GM21360 (cell line): ENCODE results near the gene SIGLEC11.
"Not testable (repeated sequence)": the region's sequence is repeated elsewhere in the genome, so short reads cannot be mapped to it uniquely, and the experiment has no call there.

Experiments used
- ATAC-seq: cut with Tn5 transposase; IDR thresholded peaks from one replicate; pipeline ENCODE4 v1.9.1; 2021; ENCODE audit warnings: mild to moderate bottlenecking, moderate library complexity; ENCODE audit not compliant: unreplicated experiment

Gene SIGLEC11, protein sequence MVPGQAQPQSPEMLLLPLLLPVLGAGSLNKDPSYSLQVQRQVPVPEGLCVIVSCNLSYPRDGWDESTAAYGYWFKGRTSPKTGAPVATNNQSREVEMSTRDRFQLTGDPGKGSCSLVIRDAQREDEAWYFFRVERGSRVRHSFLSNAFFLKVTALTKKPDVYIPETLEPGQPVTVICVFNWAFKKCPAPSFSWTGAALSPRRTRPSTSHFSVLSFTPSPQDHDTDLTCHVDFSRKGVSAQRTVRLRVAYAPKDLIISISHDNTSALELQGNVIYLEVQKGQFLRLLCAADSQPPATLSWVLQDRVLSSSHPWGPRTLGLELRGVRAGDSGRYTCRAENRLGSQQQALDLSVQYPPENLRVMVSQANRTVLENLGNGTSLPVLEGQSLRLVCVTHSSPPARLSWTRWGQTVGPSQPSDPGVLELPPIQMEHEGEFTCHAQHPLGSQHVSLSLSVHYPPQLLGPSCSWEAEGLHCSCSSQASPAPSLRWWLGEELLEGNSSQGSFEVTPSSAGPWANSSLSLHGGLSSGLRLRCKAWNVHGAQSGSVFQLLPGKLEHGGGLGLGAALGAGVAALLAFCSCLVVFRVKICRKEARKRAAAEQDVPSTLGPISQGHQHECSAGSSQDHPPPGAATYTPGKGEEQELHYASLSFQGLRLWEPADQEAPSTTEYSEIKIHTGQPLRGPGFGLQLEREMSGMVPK

DNA sequence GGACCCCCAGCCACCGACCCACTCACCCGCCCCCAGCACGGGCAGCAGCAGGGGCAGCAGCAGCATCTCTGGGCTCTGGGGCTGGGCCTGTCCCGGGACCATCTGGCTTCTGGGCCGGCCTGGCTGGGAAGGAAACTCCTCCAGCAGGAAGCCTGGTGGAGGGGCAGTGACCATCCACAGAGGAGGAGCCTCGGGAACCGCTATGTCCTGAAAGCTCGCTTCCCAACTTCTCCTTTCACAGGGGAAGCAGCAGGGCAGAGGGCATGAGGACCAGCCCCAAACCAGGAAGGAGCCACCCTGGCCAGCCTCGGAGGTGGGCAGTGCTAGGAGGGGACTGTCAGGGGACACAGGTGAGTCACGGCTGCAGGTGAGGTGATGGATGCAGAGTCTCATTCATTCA is at the start of gene SIGLEC11:
Gene SIGLEC11, minus strand, starts transcription at position 193 of the 400 bp plus-strand sequence. Its CDS starts 91 bp downstream, at position 102.
- ATAC-seq, result not testable (repeated sequence)

DNA sequence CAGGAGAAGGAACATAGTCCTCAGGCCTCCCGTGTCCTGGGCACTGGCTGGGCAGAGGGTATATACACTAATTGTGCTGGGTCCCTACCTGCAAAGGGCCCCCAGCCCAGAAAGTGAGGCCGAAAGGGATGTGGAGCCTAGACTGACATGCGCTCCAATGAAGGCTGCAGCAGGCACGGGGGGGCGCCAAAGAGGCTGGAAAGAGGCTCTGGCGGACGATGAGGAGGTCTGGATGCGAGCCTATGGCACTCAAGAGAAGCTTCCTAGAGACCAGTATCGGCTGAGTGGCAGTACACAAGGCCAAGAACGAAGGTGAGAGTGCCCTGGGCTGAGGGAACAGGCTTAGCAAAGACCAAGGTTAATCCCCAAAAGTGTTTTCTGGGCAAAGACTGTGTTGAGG is 47.6 kb upstream of the SIGLEC11 start:
- no peak for ATAC-seq

DNA sequence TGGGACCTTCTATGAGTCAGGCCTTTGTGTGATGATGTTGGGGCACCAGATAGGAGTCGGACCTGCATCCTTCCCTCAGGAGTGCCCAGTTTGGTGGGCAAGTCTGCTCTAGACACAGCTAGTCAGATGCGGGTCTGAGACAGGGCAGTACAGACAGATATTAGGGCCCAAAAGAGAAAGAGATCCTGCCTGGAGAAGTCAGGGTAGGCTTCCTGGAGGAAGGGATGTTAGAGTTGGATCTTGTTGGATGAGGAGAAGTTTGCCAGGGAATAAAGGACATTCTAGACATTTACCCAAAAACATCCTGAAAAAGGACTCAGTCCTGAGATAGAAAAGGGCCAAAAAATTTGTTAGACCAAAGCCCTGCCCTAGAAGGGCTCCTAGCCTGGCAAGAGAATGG is 47.0 kb upstream of the SIGLEC11 start:
- no peak for ATAC-seq

DNA sequence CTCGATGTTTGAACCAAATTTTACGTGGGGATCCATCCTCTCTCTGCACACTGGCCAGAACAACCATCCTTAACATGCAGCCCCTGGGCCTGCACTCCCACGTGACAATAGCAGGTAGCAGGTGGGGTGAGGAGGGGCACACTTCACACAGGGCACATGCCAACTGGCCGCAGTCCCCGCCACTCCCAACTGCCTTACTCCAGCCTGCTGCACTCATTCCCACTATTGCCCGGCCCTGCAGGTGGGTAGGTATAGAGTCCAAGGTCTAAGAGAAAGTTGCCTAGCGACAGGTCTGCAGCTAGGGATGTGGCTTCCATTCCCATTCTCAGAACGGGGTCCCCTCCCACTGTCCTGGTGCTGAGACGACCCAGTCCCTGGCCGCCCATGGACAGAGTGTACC is 46.2 kb upstream of the SIGLEC11 start:
- ATAC-seq, result no peak

DNA sequence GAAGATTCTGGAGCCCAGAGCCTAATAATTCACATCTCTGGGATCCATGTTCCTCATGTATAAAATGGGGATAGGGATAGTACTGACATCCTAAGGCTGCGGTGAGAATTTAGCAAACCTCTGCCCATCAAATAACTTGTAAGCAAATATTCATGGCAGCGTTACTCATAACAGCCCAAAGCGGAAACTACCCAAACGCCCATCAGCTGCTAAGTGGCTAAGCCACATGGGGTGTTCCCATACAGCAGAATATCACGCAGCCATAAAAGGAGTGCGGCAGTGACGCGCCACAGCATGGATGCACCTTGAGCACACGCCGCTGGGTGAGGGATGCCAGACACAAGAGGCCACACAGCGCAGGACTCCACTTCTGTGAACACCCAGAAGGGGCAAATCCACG is 44.5 kb upstream of the SIGLEC11 start:
- no peak for ATAC-seq

DNA sequence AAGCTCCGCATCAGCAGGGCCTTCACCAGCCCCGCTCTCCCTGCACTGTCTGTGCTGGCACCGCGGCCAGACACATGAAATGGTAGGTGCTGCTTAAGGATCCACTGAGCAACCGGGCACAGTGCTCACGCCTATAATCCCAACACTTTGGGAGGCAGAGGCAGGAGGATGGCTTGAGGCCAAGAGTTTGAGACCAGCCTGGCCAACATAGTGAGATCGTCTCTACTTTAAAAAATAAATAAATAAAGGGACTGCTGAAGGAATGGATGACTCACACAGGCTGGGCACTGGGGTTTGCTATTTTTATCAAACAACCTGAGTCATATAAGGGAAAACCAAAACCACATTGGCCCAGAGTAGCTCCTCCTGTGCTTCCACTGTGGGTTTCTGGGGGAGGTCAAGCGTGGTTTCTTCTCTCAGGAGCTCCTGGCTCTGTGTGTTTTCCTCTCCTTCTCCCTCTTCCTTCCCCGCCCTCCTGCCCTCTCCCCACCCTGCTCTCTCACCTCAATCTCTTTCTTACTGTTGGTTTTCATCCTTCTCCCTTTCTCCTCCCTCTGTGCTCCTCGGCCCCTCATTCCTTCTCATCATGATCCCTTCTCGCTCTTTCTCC is 42.9 kb upstream of the SIGLEC11 start:
- ATAC-seq, result no peak

DNA sequence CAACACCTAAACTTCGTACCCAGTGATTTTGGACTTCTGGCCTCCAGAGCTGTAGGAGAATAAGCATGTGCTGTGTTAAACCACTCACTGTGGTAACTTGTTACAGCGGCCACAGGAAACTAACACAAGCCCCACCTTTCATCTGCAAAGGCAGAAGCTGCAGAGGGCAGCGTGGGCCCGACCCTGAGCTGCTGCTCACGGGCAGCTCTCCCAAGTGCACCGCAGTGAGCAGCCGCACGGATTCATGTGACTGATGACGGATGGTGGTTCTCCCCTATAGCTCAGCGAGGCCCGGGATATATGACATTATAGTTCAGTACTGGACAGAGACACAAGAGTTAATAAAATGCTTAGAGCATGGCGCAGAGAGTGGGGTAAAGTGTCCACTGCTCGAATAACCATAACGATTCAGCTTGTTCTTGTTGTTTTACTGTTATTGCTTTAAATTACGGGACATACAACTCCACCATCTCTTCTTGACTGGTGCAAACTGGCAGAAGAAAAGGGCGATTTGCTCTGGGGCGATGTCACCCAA is 42.3 kb upstream of the SIGLEC11 start:
- no peak for ATAC-seq

DNA sequence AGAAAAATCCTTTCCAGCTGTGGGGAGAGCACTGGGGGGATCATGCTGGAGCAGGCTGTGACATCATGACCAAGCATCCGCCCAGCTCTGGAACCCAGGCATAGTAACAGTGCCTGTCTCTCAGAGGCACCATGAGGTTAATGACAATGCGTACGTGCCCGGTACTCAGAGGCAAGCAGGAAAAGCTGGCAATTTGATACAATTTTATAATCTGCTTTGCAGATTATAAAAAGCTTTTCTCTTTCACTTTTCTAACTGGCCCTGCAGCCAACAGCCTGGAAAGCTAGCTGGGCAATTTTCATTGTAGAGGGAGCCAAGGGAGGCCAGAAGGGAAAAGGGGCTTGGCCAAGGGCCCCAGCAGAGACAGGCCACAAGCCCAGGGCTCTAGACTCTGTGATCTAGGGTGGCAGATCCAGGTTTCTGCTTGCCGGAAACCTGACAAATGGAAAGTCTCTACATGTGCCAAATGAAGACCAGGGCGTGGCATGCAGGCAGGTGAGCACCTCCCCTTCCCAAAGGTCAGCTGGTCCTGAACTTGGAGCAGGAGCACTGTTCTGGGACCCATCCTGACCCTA is 41.5 kb upstream of the SIGLEC11 start:
- no peak for ATAC-seq

DNA sequence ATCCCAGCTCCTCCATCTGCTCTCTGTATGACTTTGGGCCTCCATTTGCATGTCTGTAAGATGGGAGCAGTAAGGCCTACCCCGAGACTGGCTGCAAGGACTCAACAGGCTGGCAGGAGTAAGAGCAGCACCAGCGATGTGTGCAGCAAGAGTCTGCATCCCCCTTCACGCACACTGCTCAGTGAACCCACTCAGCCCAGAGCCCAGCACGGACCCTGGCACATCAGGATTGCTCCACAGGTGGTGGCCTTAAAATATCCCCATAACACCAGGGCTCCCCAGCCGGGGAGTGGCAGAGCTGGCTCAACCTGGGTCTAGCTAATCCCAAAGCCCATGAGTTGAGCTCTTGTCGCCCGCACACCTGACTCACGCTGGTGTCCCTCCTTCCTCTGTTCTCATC is 40.8 kb upstream of the SIGLEC11 start:
- ATAC-seq, result no peak

DNA sequence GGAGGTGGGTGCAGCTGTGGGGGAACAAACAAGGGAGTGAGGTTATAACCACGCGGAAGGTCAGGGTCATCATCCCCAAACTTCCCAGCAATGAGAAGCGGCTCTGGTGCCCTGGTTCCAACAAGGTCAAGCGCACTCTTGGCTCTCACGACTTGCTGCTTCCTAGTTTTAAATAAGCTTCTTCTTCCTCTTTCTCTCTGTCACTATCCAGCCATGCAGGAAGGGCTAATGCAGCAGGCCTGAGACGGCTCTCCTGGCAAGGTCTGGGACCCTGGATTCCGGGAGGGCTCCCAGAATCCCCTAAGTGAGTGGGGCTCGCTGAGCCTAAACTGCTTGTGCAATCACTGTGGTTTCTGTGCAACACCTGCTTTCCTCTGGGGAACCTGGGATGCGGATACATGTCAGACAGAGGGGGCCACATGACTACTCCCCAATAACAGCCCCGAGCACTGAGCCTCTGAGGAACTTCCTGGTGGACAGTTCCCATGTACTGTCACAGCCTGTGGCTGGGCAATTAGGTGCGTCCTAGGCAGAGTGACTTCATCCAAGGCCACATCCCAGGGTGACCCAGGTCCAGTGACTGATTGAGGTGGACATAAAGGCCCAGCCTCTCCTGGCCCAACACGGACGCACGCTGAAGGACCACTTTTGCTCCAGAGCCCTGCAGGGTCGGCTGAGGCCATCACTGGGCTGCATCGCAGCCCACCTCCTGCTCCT is 40.0 kb upstream of the SIGLEC11 start:
- ATAC-seq, result no peak

DNA sequence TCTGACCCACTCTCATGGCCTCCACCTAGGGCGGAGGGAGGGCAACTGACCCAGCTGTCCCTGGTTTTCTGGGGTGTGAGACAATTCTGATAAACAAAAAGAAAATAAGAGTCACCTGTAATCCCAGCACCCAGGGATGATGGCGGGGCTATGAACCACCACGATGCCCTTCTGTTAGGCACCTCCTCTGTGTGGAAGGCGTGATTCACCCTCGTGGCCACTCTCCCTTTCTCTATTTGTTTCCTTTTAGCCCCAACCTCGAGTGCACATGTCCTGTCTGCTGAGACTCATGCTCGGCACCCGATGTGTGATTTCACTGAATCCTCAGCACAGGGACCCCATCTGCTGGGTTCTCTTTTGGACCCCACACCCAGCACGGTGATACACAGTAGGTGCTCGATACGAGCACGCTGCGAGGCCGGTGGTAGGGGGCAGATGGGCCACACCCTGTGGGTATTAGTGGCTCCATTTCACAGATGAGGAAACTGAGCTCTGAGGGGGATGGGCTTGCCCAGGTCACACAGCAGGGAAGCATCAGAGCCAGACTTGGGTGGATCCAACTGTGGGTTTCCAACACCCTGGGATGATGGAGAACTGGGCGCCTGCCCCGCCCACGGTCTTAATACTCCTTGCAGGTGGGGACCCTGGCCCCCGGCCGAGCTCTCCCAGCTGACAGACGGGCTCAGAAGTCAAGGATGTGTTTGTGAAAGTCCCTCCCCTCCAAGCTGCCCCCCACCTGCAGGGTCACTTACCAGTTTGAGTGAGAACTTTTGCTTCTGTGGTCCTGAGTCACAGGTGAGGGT is 39.3 kb upstream of the SIGLEC11 start:
- ATAC-seq, result no peak

DNA sequence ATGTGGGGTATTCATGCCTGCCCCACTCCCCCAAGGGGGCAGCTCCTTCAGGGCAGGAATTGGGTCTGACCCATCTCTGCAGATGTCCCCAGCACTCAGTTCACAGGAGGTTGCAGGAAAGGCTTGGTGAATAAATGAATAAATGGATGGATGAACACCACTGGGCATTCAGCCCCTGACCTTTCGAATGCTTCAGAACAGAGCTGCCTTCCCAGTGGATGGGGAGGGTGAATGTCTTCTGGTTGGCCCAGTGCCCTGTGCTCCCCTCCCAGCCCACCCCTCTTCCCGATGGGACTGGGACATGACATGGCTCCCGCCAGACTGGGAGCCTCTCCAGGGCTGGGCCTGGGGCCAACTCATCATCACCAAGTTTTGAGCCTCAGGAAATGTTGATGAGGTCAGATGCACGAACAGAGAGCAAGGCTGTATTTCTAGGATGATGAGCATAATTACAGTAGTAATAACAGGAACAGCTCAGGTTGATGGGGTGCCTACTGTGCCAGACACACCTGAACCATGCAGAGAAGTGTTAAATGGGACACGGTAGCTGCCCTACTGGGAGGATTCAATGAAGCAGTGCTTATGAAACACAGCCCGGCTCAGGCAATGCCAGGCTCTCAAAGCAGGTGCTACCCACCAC is 38.5 kb upstream of the SIGLEC11 start:
- ATAC-seq, result no peak

DNA sequence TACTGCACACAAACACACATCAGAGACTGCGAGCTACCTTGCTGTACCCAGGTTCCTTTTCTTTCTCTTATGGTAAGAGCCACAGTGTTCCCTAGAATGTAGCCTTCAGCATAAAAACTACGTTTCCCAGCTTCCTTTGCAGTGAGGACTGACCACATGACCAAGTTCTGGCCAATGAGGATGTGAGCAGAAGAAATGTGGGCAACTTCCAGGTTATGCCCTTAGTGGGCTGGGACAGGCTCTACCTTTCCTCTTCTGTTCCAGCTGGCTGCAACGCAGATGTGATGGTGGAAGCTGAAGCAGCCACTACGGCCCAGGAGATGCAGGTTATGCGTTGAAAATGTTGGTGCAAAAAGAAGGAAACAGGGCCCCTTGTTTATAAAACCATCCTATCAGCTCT is 36.7 kb upstream of the SIGLEC11 start:
- no peak for ATAC-seq

DNA sequence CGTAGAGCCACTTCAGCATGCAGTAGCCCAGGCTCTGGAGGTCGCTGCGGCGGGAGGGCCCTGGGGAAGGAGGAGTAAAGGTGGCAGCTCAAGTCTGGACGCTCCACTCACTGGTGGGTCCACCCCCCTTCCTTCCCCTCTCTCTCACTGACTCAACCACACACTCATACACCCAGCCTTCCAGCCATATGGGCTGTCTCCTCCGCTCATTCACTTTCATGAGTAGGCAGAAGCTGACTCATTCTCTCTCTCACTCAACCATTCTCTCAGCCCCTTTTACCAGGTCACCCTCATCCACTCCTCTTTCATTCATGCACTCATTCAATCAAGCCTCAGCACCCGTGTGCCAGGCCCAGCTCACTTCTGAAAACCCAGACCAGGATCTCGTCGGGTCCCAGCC is 27.5 kb upstream of the SIGLEC11 start:
- no peak for ATAC-seq

DNA sequence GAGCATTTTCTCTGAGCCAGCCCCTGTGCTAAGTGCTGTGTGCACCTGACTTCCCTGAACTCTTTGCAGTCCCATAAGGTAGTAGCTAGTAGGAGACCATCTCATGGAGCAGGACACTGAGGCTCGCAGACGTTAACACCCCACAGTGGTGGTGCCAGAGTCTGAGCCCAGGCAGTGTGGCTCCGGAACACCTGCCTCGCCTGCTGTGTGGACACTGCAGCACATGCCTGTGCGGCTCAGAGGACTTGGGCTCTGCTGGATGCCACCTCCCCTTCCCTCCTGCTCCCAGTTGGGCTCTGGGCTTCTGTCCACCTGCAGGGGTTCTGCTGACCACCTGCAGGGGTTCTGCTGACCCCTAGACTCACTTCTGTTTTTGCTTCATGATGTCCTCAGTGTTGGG is 27.0 kb upstream of the SIGLEC11 start:
- no peak for ATAC-seq

DNA sequence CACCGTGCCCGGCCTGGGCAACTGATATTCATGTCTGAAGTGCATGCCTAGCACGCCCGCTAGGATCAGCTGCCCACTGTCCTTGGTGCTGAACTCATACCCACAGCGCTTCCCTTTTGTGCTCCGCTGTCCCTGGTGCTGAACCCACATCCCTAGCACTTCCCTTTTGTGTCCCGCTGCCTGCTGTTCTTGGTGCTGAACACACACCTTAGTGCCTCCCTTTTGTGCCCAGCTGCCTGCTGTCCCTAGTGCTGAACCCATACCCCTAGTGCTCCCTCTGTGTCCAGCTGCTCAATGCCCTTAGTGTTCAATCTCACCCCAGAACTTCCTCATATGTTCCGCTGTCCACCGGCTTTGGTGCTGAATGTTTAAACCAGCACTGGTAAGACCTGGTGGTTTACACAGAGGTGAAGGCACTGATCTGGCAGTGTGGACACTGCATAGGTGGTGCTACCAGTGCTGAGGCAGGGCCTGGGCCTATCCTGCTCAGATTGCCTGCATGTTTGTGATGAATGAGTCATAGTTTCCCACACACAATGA is 26.3 kb upstream of the SIGLEC11 start:
- ATAC-seq, result no peak

DNA sequence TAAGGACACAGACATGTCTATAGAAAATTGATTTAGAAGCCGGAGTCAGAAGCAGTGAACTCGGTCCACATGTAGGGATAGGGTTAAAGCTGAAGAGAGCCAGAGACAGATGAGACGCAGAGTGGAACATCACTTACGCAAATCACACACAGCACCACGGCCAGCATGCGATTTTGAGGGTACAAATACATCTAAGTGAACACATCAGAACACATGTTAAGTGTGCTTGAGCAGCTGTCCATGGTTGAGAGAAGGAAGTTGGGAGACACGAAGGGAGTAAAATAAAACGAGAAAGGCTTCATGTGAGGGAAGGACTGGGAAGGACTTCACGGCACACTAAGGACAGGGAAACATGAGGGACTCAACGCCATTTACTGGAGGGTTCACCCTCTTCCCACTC is 25.4 kb upstream of the SIGLEC11 start:
- ATAC-seq, result no peak

DNA sequence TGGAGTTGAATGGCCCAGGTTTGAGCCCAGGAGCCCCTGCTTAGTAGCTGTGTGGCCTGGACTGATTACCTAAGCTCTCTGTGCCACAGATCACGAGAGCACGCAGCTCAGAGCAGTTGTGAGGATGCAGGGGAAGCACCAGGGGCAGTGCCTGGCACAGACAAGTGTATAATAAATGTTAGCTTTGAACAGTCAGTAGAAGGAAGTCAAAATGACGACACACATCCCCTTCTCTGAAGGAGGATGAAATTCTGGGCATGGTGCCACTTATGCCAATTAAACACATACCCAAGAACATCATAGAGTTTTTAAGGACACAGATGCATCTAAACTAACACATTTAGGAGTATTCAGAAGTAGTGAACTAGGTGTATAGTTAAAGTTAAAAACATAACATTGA is 24.9 kb upstream of the SIGLEC11 start:
- ATAC-seq, result no peak

DNA sequence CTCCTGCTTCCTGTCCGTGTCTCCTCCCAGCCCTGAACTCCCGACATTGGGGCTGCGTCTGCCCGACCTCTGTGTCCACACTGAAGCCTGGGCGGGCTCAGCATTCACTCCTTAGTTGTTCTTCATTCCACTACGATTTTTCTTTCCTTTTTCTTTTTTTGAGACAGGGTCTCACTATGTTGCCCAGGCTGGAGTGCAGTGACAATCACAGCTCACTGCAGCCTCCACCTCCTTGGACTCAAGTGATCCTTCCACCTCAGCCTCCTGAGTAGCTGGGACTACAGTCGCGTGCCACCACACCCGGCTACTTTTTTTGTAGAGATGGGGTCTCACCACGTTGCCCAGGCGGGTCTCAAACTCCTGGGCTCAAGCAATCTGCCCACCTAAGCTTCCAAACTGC is 23.5 kb upstream of the SIGLEC11 start:
- ATAC-seq, result no peak
